ENCODE data around the gene PIP5K1A. TPM values are rescaled to one million over a fixed set of nuclear protein-coding genes. Genes with fewer than 3 reads are reported as not detected.
A peak's percentile ranks its signal among the peaks of the same experiment; 100 is the strongest.

The PIP5K1A gene
- total and polyA plus RNA-seq, 9 of the 15 experiments (the other 6 are each of a cell fraction or from before 2014, with no cell fraction given) = 1.9 to 42.4 (median 18.8) TPM

DNA sequence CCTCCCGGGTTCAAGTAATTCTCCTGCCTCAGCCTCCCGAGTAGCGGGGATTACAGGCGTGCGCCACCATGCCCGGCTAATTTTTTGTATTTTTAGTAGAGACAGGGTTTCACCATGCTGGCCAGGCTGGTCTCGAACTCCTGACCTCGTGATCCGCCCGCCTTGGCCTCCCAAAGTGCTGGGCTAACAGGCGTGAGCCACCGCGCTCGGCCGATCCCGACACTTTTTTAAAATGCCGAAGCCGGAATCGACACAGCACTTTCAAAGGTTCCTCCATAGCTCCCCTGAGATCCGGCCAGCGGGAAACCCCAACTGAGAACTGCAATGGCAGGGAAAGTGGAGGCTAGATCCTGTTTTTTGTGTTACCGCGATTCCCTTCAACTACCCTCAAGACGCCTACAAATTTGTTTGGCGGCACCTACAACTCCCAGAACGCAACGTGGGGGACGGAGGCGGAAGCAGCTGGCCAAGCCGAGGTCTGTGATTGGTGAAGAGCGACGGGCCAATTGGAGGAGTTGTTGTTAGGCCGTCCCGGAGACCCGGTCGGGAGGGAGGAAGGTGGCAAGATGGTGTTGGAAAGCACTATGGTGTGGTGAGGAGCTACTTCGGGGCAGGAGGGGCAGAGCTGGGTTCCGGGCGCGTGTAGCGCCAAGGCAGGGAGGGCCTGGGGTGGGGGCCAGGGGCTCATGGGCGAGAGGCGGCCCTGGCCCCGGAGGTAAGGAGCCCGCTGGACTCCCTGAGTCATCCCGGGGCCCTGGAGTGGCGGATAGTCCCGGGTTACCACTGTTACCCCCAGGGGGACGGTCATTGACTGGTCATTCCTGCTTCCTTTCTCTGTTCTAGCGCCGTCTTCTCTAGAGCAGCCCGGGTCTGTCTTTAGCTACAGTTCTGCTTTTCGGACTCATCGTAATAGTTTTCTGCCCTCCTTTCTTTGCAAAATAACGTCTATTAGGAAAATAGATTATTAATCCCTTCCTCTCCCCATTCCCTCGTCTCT lies 56.2 kb downstream of the PIP5K1A start, which contains the start of gene PSMD4 (continued):
- TF ChIP-seq TSHZ1 (CRISPR knock-in tag; IDR thresholded peaks at IDR 0.05) (no peak), CCNT2 (IDR thresholded peaks at IDR 0.05; ENCODE audit: borderline replicate concordance, extremely low read depth, insufficient read length, low read depth, low read length) (no peak), MYBL2 (IDR thresholded peaks at IDR 0.05; ENCODE audit: low read depth) (no peak), MYBL2 (CRISPR knock-in tag; IDR thresholded peaks at IDR 0.05; ENCODE audit: borderline replicate concordance) (no peak), MAFG (tag; conservative IDR thresholded peaks at IDR 0.05) (peak; percentile 54; the same call in 1 of the 2 replicates), TGIF2 (CRISPR knock-in tag; IDR thresholded peaks at IDR 0.05) (no peak), CBFA2T3 (IDR thresholded peaks at IDR 0.05) (peak; percentile 2; the same call in 1 of the 2 replicates), FUS (optimal IDR thresholded peaks at IDR 0.05; ENCODE audit: low read depth, low read length) (no peak), RBFOX2 (IDR thresholded peaks at IDR 0.05; ENCODE audit: low read depth, low read length) (peak; percentile 93), RBBP5 (IDR thresholded peaks at IDR 0.05; ENCODE audit: borderline replicate concordance, insufficient read depth, low read length, poor library complexity, severe bottlenecking) (peak; percentile 74), ZNF175 (CRISPR knock-in tag; IDR thresholded peaks at IDR 0.05; ENCODE audit: low read depth) (no peak), WHSC1 (IDR thresholded peaks at IDR 0.05; ENCODE audit: low read length) (no peak)
- TF ChIP-seq, protein P1, sequence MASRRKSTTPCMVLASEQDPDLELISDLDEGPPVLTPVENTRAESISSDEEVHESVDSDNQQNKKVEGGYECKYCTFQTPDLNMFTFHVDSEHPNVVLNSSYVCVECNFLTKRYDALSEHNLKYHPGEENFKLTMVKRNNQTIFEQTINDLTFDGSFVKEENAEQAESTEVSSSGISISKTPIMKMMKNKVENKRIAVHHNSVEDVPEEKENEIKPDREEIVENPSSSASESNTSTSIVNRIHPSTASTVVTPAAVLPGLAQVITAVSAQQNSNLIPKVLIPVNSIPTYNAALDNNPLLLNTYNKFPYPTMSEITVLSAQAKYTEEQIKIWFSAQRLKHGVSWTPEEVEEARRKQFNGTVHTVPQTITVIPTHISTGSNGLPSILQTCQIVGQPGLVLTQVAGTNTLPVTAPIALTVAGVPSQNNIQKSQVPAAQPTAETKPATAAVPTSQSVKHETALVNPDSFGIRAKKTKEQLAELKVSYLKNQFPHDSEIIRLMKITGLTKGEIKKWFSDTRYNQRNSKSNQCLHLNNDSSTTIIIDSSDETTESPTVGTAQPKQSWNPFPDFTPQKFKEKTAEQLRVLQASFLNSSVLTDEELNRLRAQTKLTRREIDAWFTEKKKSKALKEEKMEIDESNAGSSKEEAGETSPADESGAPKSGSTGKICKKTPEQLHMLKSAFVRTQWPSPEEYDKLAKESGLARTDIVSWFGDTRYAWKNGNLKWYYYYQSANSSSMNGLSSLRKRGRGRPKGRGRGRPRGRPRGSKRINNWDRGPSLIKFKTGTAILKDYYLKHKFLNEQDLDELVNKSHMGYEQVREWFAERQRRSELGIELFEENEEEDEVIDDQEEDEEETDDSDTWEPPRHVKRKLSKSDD (conservative IDR thresholded peaks at IDR 0.05; ENCODE audit: low read length) = no peak
- TF ChIP-seq, protein P2, sequence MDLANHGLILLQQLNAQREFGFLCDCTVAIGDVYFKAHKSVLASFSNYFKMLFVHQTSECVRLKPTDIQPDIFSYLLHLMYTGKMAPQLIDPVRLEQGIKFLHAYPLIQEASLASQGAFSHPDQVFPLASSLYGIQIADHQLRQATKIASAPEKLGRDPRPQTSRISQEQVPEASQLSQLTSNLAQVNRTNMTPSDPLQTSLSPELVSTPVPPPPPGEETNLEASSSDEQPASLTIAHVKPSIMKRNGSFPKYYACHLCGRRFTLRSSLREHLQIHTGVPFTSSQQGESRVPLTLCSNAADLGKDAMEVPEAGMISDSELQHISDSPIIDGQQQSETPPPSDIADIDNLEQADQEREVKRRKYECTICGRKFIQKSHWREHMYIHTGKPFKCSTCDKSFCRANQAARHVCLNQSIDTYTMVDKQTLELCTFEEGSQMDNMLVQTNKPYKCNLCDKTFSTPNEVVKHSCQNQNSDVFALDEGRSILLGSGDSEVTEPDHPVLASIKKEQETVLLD (IDR thresholded peaks at IDR 0.05) = 0 out of 2 replicates have a peak, but pooled peaks have one; percentile 29
- TF ChIP-seq, protein P3, sequence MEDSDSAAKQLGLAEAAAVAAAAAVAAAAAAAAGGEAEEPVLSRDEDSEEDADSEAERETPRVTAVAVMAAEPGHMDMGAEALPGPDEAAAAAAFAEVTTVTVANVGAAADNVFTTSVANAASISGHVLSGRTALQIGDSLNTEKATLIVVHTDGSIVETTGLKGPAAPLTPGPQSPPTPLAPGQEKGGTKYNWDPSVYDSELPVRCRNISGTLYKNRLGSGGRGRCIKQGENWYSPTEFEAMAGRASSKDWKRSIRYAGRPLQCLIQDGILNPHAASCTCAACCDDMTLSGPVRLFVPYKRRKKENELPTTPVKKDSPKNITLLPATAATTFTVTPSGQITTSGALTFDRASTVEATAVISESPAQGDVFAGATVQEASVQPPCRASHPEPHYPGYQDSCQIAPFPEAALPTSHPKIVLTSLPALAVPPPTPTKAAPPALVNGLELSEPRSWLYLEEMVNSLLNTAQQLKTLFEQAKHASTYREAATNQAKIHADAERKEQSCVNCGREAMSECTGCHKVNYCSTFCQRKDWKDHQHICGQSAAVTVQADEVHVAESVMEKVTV (CRISPR knock-in tag; IDR thresholded peaks at IDR 0.05) = no peak

All from K562 (cell line).